ENCODE data around the gene ARHGAP18. TPM values are rescaled to one million over a fixed set of nuclear protein-coding genes. Genes with fewer than 3 reads are reported as not detected.

Gene ARHGAP18
- total and polyA plus RNA-seq, 10 of the 15 experiments (the other 5 are each of a cell fraction or from before 2014, with no cell fraction given), result 18.2 to 52.2 (median 31.7) TPM

GRCh38 chr6:129696028-129696418 is 14.0 kb downstream of the ARHGAP18 start (continued):
- 0 out of 2 replicates have a peak, but pooled peaks have one; percentile 13 for TF ChIP-seq SMARCA5 (IDR thresholded peaks at IDR 0.05)

- Histone ChIP-seq H3K4me3 (peak overlapping the region; percentile 48), H3K27ac (ENCODE audit: control insufficient read depth, insufficient read depth) (peak overlapping the region; percentile 60), H3K4me2 (ENCODE audit: control insufficient read depth, insufficient read depth) (peak overlapping the region; percentile 82), H3K27me3 (replicated peaks in 1 of 2; ENCODE audit: control insufficient read depth in 2 of 2, insufficient read depth in 2 of 2, low read length in 1 of 2) (no peaks in the 10 kb centered on the region), H3K4me1 (ENCODE audit: control insufficient read depth, insufficient read depth, low read length) (peaks cover 64% of the 10 kb centered on the region), H3K79me2 (ENCODE audit: control insufficient read depth, insufficient read depth, low read length) (peaks cover 100% of the 10 kb centered on the region), H3K36me3 (ENCODE audit: control insufficient read depth in 2 of 2, insufficient read depth in 2 of 2, low read length in 1 of 2) (peaks cover 0 to 9% of the 10 kb centered on the region in 2 experiments; a peak in 2 of 4 replicates), H4K20me1 (ENCODE audit: control insufficient read depth, insufficient read depth) (no peaks in the 10 kb centered on the region), H2AFZ (ENCODE audit: control insufficient read depth, low read depth, low read length) (no peak overlapping the region), H3K9ac (ENCODE audit: control insufficient read depth, insufficient read depth, low read length) (no peak overlapping the region), H3K9me3 (replicated peaks; ENCODE audit: control insufficient read depth, insufficient read depth, low read length) (no peaks in the 10 kb centered on the region)
- POLR2A ChIA-PET, result interaction anchor here (1.0 to 4.4 kb wide), 8 partner anchors 11 to 54 kb away, joined by 3 to 73 read pairs (median 8); partner anchors contain the start of gene ARHGAP18
- intact Hi-C loops (cut with micrococcal nuclease; ENCODE audit: unreplicated experiment), result no loop called here
- CTCF ChIA-PET, result interaction anchor here (0.5 to 5.7 kb wide), 12 partner anchors 10 to 97 kb away, joined by 3 to 58 read pairs (median 4); partner anchors contain the start of gene ARHGAP18
- no peak for FAIRE-seq
- SMC1A ChIA-PET (ENCODE audit: uncharacterized antibody, unreplicated experiment), result interaction anchor here (0.9 to 6.2 kb wide), 16 partner anchors 9 to 196 kb away, joined by 3 to 93 read pairs (median 4); partner anchors contain the start of gene ARHGAP18
- BruUV-seq (replicated peaks), result no TSS peak
- RAD21 ChIA-PET (ENCODE audit: unreplicated experiment), result interaction anchor here (0.8 to 5.4 kb wide), 19 partner anchors 10 to 98 kb away, joined by 3 to 93 read pairs (median 5); partner anchors contain the start of gene ARHGAP18
- DNase-seq (ENCODE audit: low read depth, low spot score), result no peak
- in situ Hi-C loops (cut with MboI), result no loop called here
- ATAC-seq, result peak; percentile 64
- 3% methylated on average over 3 of the region's 3 CpGs for WGBS (ENCODE audit: insufficient coverage, insufficient replicate concordance, low lambda C conversion rate, missing lambda C conversion rate)
- TF ChIP-seq BCL3 (IDR thresholded peaks at IDR 0.05; ENCODE audit: borderline replicate concordance, insufficient read depth, low read depth, low read length, poor library complexity, severe bottlenecking) (peak; percentile 35), TBL1XR1 (IDR thresholded peaks at IDR 0.05; ENCODE audit: low read depth, low read length) (peak; percentile 76; the same call in 1 of the 2 replicates), CEBPB (IDR thresholded peaks at IDR 0.05; ENCODE audit: borderline replicate concordance in 1 of 2, low read depth in 2 of 2, low read length in 2 of 2) (no peak), YBX1 (IDR thresholded peaks at IDR 0.05) (no peak), MXI1 (IDR thresholded peaks at IDR 0.05; ENCODE audit: low read depth, low read length) (peak; percentile 53; the same call in 1 of the 2 replicates), SREBF2 (IDR thresholded peaks at IDR 0.05; ENCODE audit: low read length) (no peak), PKNOX1 (IDR thresholded peaks at IDR 0.05) (no peak), ZNF217 (IDR thresholded peaks at IDR 0.05) (no peak), ZNF274 (IDR thresholded peaks at IDR 0.05; ENCODE audit: insufficient read depth, insufficient read length) (no peak), STAT3 (IDR thresholded peaks at IDR 0.05; ENCODE audit: low read depth, low read length) (no peak), CBX5 (IDR thresholded peaks at IDR 0.05; ENCODE audit: low read depth) (no peak), ZBED1 (IDR thresholded peaks at IDR 0.05; ENCODE audit: borderline replicate concordance) (peak; percentile 62; the same call in 1 of the 2 replicates), ZBTB33 (IDR thresholded peaks at IDR 0.05) (no peak), SMAD1 (IDR thresholded peaks at IDR 0.05; ENCODE audit: low read depth, partially characterized antibody) (no peak), MEF2B (IDR thresholded peaks at IDR 0.05; ENCODE audit: partially characterized antibody, poor library complexity, severe bottlenecking) (peak; percentile 75)
Measured at GRCh38 chr6:129695373-129696027, 14.5 kb downstream of the ARHGAP18 start.

All from GM12878 (cell line).